GM12874 (cell line): Measurements from ENCODE around the gene DDX18.

Source experiments
- CTCF ChIP-seq: IDR thresholded peaks from 2 replicates; pipeline ENCODE4 v1.5.1; 2011; ENCODE audit warnings: low read depth, mild to moderate bottlenecking, control low read depth, low read length, moderate library complexity; ENCODE audit not compliant: insufficient read depth

DDX18 gene

DNA sequence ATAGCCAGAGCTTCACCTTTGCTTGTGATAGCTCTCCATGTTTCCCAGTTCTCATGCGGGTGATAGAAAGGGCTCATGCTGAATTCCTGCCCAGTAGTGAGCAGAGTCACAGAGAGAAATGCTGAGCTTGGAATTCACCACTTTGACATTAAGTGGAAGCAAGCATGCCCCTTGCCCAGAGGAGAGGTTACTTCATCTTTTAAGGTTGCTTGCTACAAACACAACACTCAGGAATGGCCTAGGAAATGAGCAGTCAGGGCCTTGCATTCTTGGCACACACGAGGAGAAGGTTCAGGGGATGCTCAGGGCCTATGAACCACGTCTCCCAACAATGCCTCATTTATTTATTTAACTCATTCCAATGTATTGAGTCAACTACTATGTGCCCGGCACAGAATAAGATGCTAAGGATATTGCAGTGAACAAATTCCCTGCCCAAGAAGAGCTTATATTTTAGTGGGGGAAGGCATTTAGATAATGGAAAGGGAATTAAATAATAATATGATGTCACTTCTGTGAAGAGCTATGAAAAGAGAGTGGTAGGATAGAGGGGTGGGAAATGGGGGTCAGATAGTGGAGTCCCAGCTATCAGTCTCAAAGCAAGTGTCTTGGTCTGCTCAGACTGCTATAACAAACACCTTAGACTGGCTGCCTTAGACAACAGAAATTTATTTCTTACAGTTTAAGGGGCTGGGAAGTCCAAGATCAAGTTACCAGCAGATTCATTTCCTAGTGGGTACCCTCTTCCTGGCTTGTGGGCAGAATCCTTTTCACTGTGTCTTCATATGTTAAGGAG, 42.1 kb downstream of the DDX18 start:
- TF ChIP-seq CTCF = no peak

- TF ChIP-seq CTCF = no peak
These were observed 43.8 kb downstream of the DDX18 start for GRCh38 chr2:117858336-117858735.

- no peak for TF ChIP-seq CTCF
These were observed 44.5 kb downstream of the DDX18 start for GRCh38 chr2:117858892-117859531.

- no peak for TF ChIP-seq CTCF
These were observed 45.0 kb downstream of the DDX18 start for GRCh38 chr2:117859532-117859911.

DNA sequence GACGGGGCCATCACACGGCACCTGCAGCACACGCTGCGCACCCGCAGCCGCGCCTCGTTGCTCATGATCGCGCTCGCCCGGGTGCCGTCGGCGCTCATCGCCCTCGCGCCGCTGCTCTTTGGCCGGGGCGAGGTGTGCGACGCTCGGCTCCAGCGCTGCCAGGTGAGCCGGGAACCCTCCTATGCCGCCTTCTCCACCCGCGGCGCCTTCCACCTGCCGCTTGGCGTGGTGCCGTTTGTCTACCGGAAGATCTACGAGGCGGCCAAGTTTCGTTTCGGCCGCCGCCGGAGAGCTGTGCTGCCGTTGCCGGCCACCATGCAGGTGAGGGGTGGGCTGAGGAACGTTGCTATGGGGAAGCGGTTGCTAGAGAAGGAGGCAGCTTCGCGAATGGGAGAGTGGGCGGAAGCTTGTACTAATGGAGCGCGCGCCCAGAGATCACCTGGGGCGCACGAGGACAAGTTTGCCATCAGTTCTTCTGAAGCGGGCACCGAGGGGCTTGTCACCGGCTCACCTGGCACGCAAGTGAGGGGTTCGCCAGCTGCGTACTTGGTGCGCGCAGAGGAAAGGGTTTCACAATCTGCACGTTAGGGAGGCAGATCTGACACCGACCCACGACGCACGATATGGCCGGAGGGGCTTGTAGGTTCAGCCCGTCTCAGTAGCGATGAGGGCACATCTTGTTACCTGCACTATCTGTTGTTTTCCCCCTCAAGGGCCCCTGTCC, 45.6 kb downstream of the DDX18 start:
- no peak for TF ChIP-seq CTCF

- no peak for TF ChIP-seq CTCF
These were observed 48.0 kb downstream of the DDX18 start for GRCh38 chr2:117862459-117862858.

DNA sequence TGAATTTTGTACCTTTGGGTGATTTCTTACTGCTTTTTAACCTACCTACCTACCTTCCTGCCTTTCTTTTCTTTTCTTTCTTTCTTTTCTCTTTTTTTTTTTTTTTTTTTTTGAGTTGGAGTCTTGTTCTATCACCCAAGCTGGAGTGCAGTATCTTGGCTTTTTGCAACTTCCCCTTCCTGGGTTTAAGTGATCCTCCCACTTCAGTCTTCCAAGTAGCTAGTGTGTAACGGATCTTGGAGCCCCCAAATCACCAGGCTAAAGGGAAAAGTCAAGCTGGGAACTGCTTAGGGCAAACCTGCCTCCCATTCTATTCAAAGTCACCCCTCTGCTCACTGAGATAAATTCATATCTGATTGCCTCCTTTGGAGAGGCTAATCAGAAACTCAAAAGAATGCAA, 61.3 kb downstream of the DDX18 start:
- TF ChIP-seq CTCF = no peak
